ENCODE results near the gene IPO11.

IPO11 gene

GRCh38 chr5:62465985-62466925 is 53.7 kb downstream of the IPO11 start:
- no peak overlapping the region for H3K4me3 ChIP-seq (ENCODE audit: low read length)
- no peak for TF ChIP-seq CTCF (IDR thresholded peaks at IDR 0.05; ENCODE audit: insufficient read depth, low read depth, low read length, missing control alignments)
- no peak for DNase-seq (ENCODE audit: low read depth)

GRCh38 chr5:62473209-62473608 is 60.6 kb downstream of the IPO11 start:
- no peak for DNase-seq (ENCODE audit: low read depth)
- no peak for TF ChIP-seq CTCF (IDR thresholded peaks at IDR 0.05; ENCODE audit: insufficient read depth, low read depth, low read length, missing control alignments)
- no peak overlapping the region for H3K4me3 ChIP-seq (ENCODE audit: low read length)

GRCh38 chr5:62475072-62475471 is 62.5 kb downstream of the IPO11 start:
- H3K4me3 ChIP-seq (ENCODE audit: low read length) = no peak overlapping the region
- DNase-seq (ENCODE audit: low read depth) = peak; percentile 84
- TF ChIP-seq CTCF (IDR thresholded peaks at IDR 0.05; ENCODE audit: insufficient read depth, low read depth, low read length, missing control alignments) = no peak

GRCh38 chr5:62477801-62478200 is 65.2 kb downstream of the IPO11 start:
- TF ChIP-seq CTCF (IDR thresholded peaks at IDR 0.05; ENCODE audit: insufficient read depth, low read depth, low read length, missing control alignments) = no peak
- no peak overlapping the region for H3K4me3 ChIP-seq (ENCODE audit: low read length)

GRCh38 chr5:62483556-62483955 is 71.0 kb downstream of the IPO11 start:
- no peak for TF ChIP-seq CTCF (IDR thresholded peaks at IDR 0.05; ENCODE audit: insufficient read depth, low read depth, low read length, missing control alignments)

More at GRCh38 chr5:62477801-62478200, 65.2 kb downstream of the IPO11 start:
- DNase-seq (ENCODE audit: low read depth) = peak; percentile 38

GRCh38 chr5:62486672-62487071 is 74.1 kb downstream of the IPO11 start:
- no peak overlapping the region for H3K4me3 ChIP-seq (ENCODE audit: low read length)
- TF ChIP-seq CTCF (IDR thresholded peaks at IDR 0.05; ENCODE audit: insufficient read depth, low read depth, low read length, missing control alignments) = no peak
- DNase-seq (ENCODE audit: low read depth) = no peak

More at GRCh38 chr5:62483556-62483955, 71.0 kb downstream of the IPO11 start:
- no peak overlapping the region for H3K4me3 ChIP-seq (ENCODE audit: low read length)
- DNase-seq (ENCODE audit: low read depth) = no peak

Measured in epithelial cell of esophagus (primary cell).